ENCODE data around the gene ABCC8. TPM values are rescaled to one million over a fixed set of nuclear protein-coding genes. Genes with fewer than 3 reads are reported as not detected.

The ABCC8 gene
- total and polyA plus RNA-seq, 10 of the 15 experiments (the other 5 are each of a cell fraction or from before 2014, with no cell fraction given): not detected

DNA sequence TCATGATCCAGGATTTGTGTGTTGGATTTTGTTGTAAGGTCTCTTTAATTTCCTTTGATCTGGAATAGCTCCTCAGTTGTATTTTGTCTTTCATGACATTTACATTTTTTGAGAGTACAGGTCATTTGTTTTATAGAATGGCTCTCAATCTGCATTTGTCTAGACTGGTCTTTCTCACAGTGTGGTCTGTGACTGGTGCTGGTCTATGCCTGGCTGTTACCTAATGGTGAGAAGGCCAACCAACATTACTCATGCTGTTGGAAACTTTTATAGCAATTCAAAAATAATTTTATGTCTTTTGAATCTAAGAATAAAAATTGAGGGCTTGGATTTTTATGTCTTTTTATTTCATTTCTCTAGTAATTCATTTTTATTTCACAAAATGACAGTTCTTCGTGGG, 129.0 kb downstream of the ABCC8 start (continued):
- TF ChIP-seq MYB (IDR thresholded peaks at IDR 0.05; ENCODE audit: borderline replicate concordance, low read depth, low read length) (no peak), IKZF2 (IDR thresholded peaks at IDR 0.05) (no peak), KDM1A (IDR thresholded peaks at IDR 0.05; ENCODE audit: borderline replicate concordance) (no peak), NBN (IDR thresholded peaks at IDR 0.05) (no peak)
- TF ChIP-seq, protein P1, sequence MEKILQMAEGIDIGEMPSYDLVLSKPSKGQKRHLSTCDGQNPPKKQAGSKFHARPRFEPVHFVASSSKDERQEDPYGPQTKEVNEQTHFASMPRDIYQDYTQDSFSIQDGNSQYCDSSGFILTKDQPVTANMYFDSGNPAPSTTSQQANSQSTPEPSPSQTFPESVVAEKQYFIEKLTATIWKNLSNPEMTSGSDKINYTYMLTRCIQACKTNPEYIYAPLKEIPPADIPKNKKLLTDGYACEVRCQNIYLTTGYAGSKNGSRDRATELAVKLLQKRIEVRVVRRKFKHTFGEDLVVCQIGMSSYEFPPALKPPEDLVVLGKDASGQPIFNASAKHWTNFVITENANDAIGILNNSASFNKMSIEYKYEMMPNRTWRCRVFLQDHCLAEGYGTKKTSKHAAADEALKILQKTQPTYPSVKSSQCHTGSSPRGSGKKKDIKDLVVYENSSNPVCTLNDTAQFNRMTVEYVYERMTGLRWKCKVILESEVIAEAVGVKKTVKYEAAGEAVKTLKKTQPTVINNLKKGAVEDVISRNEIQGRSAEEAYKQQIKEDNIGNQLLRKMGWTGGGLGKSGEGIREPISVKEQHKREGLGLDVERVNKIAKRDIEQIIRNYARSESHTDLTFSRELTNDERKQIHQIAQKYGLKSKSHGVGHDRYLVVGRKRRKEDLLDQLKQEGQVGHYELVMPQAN (conservative IDR thresholded peaks at IDR 0.05): no peak
- TF ChIP-seq, protein P2, sequence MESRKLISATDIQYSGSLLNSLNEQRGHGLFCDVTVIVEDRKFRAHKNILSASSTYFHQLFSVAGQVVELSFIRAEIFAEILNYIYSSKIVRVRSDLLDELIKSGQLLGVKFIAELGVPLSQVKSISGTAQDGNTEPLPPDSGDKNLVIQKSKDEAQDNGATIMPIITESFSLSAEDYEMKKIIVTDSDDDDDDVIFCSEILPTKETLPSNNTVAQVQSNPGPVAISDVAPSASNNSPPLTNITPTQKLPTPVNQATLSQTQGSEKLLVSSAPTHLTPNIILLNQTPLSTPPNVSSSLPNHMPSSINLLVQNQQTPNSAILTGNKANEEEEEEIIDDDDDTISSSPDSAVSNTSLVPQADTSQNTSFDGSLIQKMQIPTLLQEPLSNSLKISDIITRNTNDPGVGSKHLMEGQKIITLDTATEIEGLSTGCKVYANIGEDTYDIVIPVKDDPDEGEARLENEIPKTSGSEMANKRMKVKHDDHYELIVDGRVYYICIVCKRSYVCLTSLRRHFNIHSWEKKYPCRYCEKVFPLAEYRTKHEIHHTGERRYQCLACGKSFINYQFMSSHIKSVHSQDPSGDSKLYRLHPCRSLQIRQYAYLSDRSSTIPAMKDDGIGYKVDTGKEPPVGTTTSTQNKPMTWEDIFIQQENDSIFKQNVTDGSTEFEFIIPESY (IDR thresholded peaks at IDR 0.05): no peak

- no TSS peak for BruUV-seq (replicated peaks)
- Histone ChIP-seq H3K27ac (ENCODE audit: control insufficient read depth, insufficient read depth) (no peak overlapping the region), H3K27me3 (replicated peaks in 1 of 2; ENCODE audit: control insufficient read depth in 2 of 2, insufficient read depth in 2 of 2, low read length in 1 of 2) (no peaks in the 10 kb centered on the region), H3K4me1 (ENCODE audit: control insufficient read depth, insufficient read depth, low read length) (no peaks in the 10 kb centered on the region), H3K4me3 (no peak overlapping the region), H3K36me3 (ENCODE audit: control insufficient read depth in 2 of 2, insufficient read depth in 2 of 2, low read length in 1 of 2) (no peaks in the 10 kb centered on the region), H3K4me2 (ENCODE audit: control insufficient read depth, insufficient read depth) (no peak overlapping the region), H4K20me1 (ENCODE audit: control insufficient read depth, insufficient read depth) (no peaks in the 10 kb centered on the region), H3K9me3 (replicated peaks; ENCODE audit: control insufficient read depth, insufficient read depth, low read length) (no peaks in the 10 kb centered on the region), H2AFZ (ENCODE audit: control insufficient read depth, low read depth, low read length) (no peak overlapping the region), H3K79me2 (ENCODE audit: control insufficient read depth, insufficient read depth, low read length) (no peaks in the 10 kb centered on the region), H3K9ac (ENCODE audit: control insufficient read depth, insufficient read depth, low read length) (no peak overlapping the region)
- no peak for FAIRE-seq
- CTCF ChIA-PET: no interaction called here
- RAD21 ChIA-PET (ENCODE audit: unreplicated experiment): no interaction called here
- DNase-seq (ENCODE audit: low read depth, low spot score): no peak
- POLR2A ChIA-PET: no interaction called here
- in situ Hi-C loops (cut with MboI): no loop called here
- intact Hi-C loops (cut with micrococcal nuclease; ENCODE audit: unreplicated experiment): no loop called here
- WGBS (ENCODE audit: insufficient coverage, insufficient replicate concordance, low lambda C conversion rate, missing lambda C conversion rate): 4% methylated on average over 1 of the region's 1 CpG
- SMC1A ChIA-PET (ENCODE audit: uncharacterized antibody, unreplicated experiment): interaction anchor here (0.9 kb wide), 1 partner anchor 10 kb away, joined by 3 read pairs; no protein-coding TSS in a partner anchor
- no peak for ATAC-seq
- TF ChIP-seq HSF1 (IDR thresholded peaks at IDR 0.05; ENCODE audit: low read depth, low read length): no peak
These were observed 132.7 kb downstream of the ABCC8 start for GRCh38 chr11:17343907-17344306.
